Gastroesophageal sphincter (tissue), 3 donors: ENCODE data around the gene MAP4K4.

Source experiments
- POLR2A ChIP-seq, 2 donors: fragments of 450-650 bp; IDR thresholded peaks; one replicate each; pipeline ENCODE4 v1.6.1; 2017; ENCODE audit warnings: antibody characterized with exemption in 2 of 2, mild to moderate bottlenecking in 2 of 2, moderate library complexity in 1 of 2
- TF ChIP-seq, protein P1 (sequence below), 4 experiments: fragments of 200-600 bp in 2 of 4; fragments of 450-650 bp in 2 of 4; sonication (generic) in 1 of 4; IDR thresholded peaks; one replicate each; pipeline ENCODE4 v1.5.1; 2017 to 2019; ENCODE audit warnings: antibody characterized with exemption in 4 of 4, mild to moderate bottlenecking in 2 of 4, moderate library complexity in 2 of 4

DNA sequence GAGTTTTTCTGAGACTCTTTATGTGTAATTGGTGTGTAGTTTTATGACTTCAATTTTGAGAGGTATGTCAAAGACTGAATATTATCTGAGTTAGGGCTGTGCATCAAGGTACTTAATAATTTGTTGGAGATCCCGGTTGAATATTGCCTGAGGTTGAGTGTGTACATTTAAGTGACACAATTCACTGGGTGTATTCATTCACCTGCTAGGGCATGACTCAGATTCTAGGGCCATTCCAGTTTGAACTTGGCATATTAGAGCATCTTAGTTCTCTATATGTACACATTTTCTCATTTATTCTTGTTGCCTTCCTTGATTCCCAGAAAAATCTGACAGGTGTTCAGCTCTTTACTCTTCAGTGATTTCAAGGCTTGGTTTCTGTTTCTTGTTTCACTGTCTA lies 12.5 kb downstream of the MAP4K4 start:
- TF ChIP-seq, protein P1, sequence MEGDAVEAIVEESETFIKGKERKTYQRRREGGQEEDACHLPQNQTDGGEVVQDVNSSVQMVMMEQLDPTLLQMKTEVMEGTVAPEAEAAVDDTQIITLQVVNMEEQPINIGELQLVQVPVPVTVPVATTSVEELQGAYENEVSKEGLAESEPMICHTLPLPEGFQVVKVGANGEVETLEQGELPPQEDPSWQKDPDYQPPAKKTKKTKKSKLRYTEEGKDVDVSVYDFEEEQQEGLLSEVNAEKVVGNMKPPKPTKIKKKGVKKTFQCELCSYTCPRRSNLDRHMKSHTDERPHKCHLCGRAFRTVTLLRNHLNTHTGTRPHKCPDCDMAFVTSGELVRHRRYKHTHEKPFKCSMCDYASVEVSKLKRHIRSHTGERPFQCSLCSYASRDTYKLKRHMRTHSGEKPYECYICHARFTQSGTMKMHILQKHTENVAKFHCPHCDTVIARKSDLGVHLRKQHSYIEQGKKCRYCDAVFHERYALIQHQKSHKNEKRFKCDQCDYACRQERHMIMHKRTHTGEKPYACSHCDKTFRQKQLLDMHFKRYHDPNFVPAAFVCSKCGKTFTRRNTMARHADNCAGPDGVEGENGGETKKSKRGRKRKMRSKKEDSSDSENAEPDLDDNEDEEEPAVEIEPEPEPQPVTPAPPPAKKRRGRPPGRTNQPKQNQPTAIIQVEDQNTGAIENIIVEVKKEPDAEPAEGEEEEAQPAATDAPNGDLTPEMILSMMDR (IDR thresholded peaks at IDR 0.05) = no peak
- TF ChIP-seq POLR2A (IDR thresholded peaks at IDR 0.05) = no peak
